GM12878 (cell line): ENCODE results near the gene MCOLN1. TPM values are rescaled to one million over a fixed set of nuclear protein-coding genes. Genes with fewer than 3 reads are reported as not detected.

Experiments used
- ATAC-seq: fragments of 200-7000 bp; cut with Tn5 transposase; 3 replicates; pipeline ENCODE4 v1.9.1; 2020; ENCODE audit warnings: mild to moderate bottlenecking, moderate library complexity
- BruUV-seq: library from RNA; stranded (reverse); fragments of 400-500 nt; replicated peaks from 2 replicates; lab custom pipeline; 2021; lab: Mats Ljungman, UMichigan
- CTCF ChIA-PET: fragments of 300-600 bp; sonication (Branson Sonifier 250); formaldehyde crosslinking; extraction: SDS; loops from one replicate; lab custom pipeline; 2021; ENCODE audit warnings: inconsistent platforms; lab: Yijun Ruan, JAX
- POLR2A ChIA-PET: fragments of 350-600 bp; formaldehyde crosslinking; extraction: SDS; loops from one replicate; lab custom pipeline; 2021; ENCODE audit warnings: inconsistent platforms; lab: Charles Lee
- RAD21 ChIA-PET: fragments of 300-600 bp; sonication (Branson Sonifier 250); formaldehyde crosslinking; loops from one replicate; lab custom pipeline; 2023; ENCODE audit warnings: antibody characterized with exemption; ENCODE audit not compliant: unreplicated experiment; lab: Charles Lee
- SMC1A ChIA-PET: fragments of 300-600 bp; sonication (Branson Sonifier 250); formaldehyde crosslinking; loops from one replicate; lab custom pipeline; 2023; ENCODE audit not compliant: unreplicated experiment, uncharacterized antibody; lab: Charles Lee
- DNase-seq: peaks from one replicate; pipeline ENCODE4 v3.0.0-alpha.2; 2011; ENCODE audit warnings: low read depth, low spot score
- FAIRE-seq: peaks from 3 replicates; lab custom pipeline; 2011; peaks lifted over from hg19 to GRCh38; lab: Jason Lieb, UNC
- H2AFZ ChIP-seq: 2 replicates; pipeline ENCODE4 v1.6.0; 2011; ENCODE audit warnings: low read depth, low read length, control low read depth; ENCODE audit not compliant: control insufficient read depth
- H3K27ac ChIP-seq: 2 replicates; pipeline ENCODE4 v1.5.1; 2011; ENCODE audit warnings: control low read depth; ENCODE audit not compliant: control insufficient read depth, insufficient read depth
- H3K27me3 ChIP-seq, 2 experiments: replicated peaks in 1 of 2; 2 replicates each; pipeline versions ENCODE4 v1.6.0 to v1.6.1; 2011; ENCODE audit warnings: low read length in 1 of 2; ENCODE audit not compliant: control insufficient read depth in 2 of 2, insufficient read depth in 2 of 2
- H3K36me3 ChIP-seq, 2 experiments: 2 replicates each; pipeline ENCODE4 v1.5.1; 2011; ENCODE audit warnings: low read length in 1 of 2; ENCODE audit not compliant: control insufficient read depth in 2 of 2, insufficient read depth in 2 of 2
- H3K4me1 ChIP-seq: 2 replicates; pipeline ENCODE4 v1.6.1; 2011; ENCODE audit warnings: mild to moderate bottlenecking, low read length, moderate library complexity, mixed read lengths; ENCODE audit not compliant: control insufficient read depth, insufficient read depth
- H3K4me2 ChIP-seq: 2 replicates; pipeline ENCODE4 v1.6.0; 2011; ENCODE audit warnings: control low read depth; ENCODE audit not compliant: control insufficient read depth, insufficient read depth
- H3K4me3 ChIP-seq: fragments of 200-600 bp; sonication (generic); 2 replicates; pipeline ENCODE4 v1.5.1; 2016
- H3K79me2 ChIP-seq: 2 replicates; pipeline ENCODE4 v1.6.0; 2011; ENCODE audit warnings: low read length; ENCODE audit not compliant: control insufficient read depth, insufficient read depth
- H3K9ac ChIP-seq: 2 replicates; pipeline ENCODE4 v1.8.0; 2011; ENCODE audit warnings: low read length, control low read depth, mixed read lengths; ENCODE audit not compliant: control insufficient read depth, insufficient read depth
- H3K9me3 ChIP-seq: replicated peaks from 3 replicates; pipeline ENCODE4 v1.5.1; 2011; ENCODE audit warnings: mild to moderate bottlenecking, low read length; ENCODE audit not compliant: control insufficient read depth, insufficient read depth
- H4K20me1 ChIP-seq: 2 replicates; pipeline ENCODE4 v1.6.0; 2011; ENCODE audit not compliant: control insufficient read depth, insufficient read depth
- ASH2L ChIP-seq: fragments of 300-600, 200-600 bp; sonication (generic); IDR thresholded peaks from 2 replicates; pipeline ENCODE4 v1.6.1; 2017; ENCODE audit warnings: low read depth, mild to moderate bottlenecking, borderline replicate concordance
- BHLHE40 ChIP-seq, 2 experiments: fragments of 450-650 bp in 1 of 2; IDR thresholded peaks; 2 replicates each; pipeline ENCODE4 v1.6.1; 2011 to 2017; ENCODE audit warnings: low read depth in 2 of 2, borderline replicate concordance in 1 of 2, improper control_type of control experiment in 1 of 2, low read length in 1 of 2, mild to moderate bottlenecking in 1 of 2
- BMI1 ChIP-seq: fragments of 450-650 bp; IDR thresholded peaks from 2 replicates; pipeline ENCODE4 v1.6.1; 2016; ENCODE audit warnings: mild to moderate bottlenecking, moderate library complexity, borderline replicate concordance
- BRCA1 ChIP-seq: IDR thresholded peaks from 2 replicates; pipeline ENCODE4 v1.6.1; 2011; ENCODE audit warnings: low read depth, low read length, improper control_type of control experiment
- EP300 ChIP-seq, 2 experiments: fragments of 150-350 bp in 1 of 2; IDR thresholded peaks; 2 replicates each; pipeline ENCODE4 v1.6.1; 2011 to 2012; ENCODE audit warnings: low read depth in 2 of 2, low read length in 2 of 2, borderline replicate concordance in 1 of 2, improper control_type of control experiment in 1 of 2, inconsistent platforms in 1 of 2; ENCODE audit not compliant: control insufficient read depth in 1 of 2
- FOS ChIP-seq: IDR thresholded peaks from 3 replicates; pipeline ENCODE4 v1.6.1; 2011; ENCODE audit warnings: borderline replicate concordance; ENCODE audit not compliant: insufficient read length; ENCODE audit errors: extremely low read depth
- KLF5 ChIP-seq: fragments of 450-650 bp; IDR thresholded peaks from 2 replicates; pipeline ENCODE4 v1.6.1; 2014; ENCODE audit warnings: mild to moderate bottlenecking; ENCODE audit not compliant: partially characterized antibody
- MTA3 ChIP-seq: IDR thresholded peaks from 2 replicates; pipeline ENCODE4 v1.6.1; 2012; ENCODE audit warnings: low read length, inconsistent platforms, borderline replicate concordance
- MYB ChIP-seq: fragments of 150-350 bp; IDR thresholded peaks from 2 replicates; pipeline ENCODE4 v1.6.1; 2014; ENCODE audit warnings: mild to moderate bottlenecking, low read depth, low read length, borderline replicate concordance
- MYC ChIP-seq: IDR thresholded peaks from 2 replicates; pipeline ENCODE4 v1.6.1; 2011; ENCODE audit warnings: mild to moderate bottlenecking, low read length, moderate library complexity, inconsistent platforms; ENCODE audit not compliant: insufficient read depth, insufficient replicate concordance, insufficient read length, severe bottlenecking
- NFYB ChIP-seq: IDR thresholded peaks from 2 replicates; pipeline ENCODE4 v1.6.1; 2011; ENCODE audit warnings: low read depth, mild to moderate bottlenecking, low read length, improper control_type of control experiment, moderate library complexity; ENCODE audit not compliant: insufficient read depth
- SUPT20H ChIP-seq: IDR thresholded peaks from 2 replicates; pipeline ENCODE4 v1.6.1; 2011; ENCODE audit warnings: low read depth, mild to moderate bottlenecking, low read length, moderate library complexity, borderline replicate concordance; ENCODE audit not compliant: control insufficient read depth
- TARDBP ChIP-seq: IDR thresholded peaks from 2 replicates; pipeline ENCODE4 v1.6.1; 2016; ENCODE audit warnings: borderline replicate concordance
- USF2 ChIP-seq: IDR thresholded peaks from 2 replicates; pipeline ENCODE4 v1.6.1; 2011; ENCODE audit warnings: low read depth, low read length, improper control_type of control experiment, borderline replicate concordance
- YBX1 ChIP-seq: fragments of 450-650 bp; IDR thresholded peaks from 2 replicates; pipeline ENCODE4 v1.6.1; 2016; ENCODE audit warnings: antibody characterized with exemption
- ZNF217 ChIP-seq: fragments of 450-650 bp; IDR thresholded peaks from 2 replicates; pipeline ENCODE4 v1.6.1; 2017; ENCODE audit warnings: antibody characterized with exemption, mild to moderate bottlenecking
- ZZZ3 ChIP-seq: IDR thresholded peaks from 2 replicates; pipeline ENCODE4 v1.6.1; 2011; ENCODE audit warnings: low read depth; ENCODE audit not compliant: control insufficient read depth, insufficient read length
- WGBS: methylation state at CpG from one replicate; pipeline ENCODE4 v1.1.6; 2016; ENCODE audit warnings: low lambda C conversion rate; ENCODE audit not compliant: insufficient replicate concordance, insufficient coverage; ENCODE audit errors: missing lambda C conversion rate; 5-methylcytosine and 5-hydroxymethylcytosine counted together
- in situ Hi-C: fragments of 300-500 bp; cut with MboI; formaldehyde crosslinking; loops from 9 replicates; pipeline ENCODE4 v1.14.3; 2018; ENCODE audit warnings: mixed read lengths
- intact Hi-C: fragments of 100-400 bp; cut with micrococcal nuclease; formaldehyde crosslinking; loops from one replicate; pipeline ENCODE4 v1.14.2; 2022; ENCODE audit not compliant: unreplicated experiment
- polyA plus RNA-seq, 11 experiments: library from polyadenylated mRNA; depleted of rRNA in 4 of 11; unstranded in 6 of 11; stranded (reverse) in 5 of 11; fragments of >200 nt; fragmentation: Nextera tagmentation in 4 of 11; fragmentation: Illumina TruSeq in 1 of 11; extraction: Ambion mirVana in 4 of 11; extraction: Trizol in 1 of 11; gene quantifications; 1 replicate in 1 of 11; 2 replicates in 10 of 11; pipeline versions ENCODE4 v1.2.1 to v1.2.3, GENCODE V29; 2011 to 2016; ENCODE audit warnings: inconsistent platforms in 2 of 11, missing spikeins in 2 of 11, low read depth in 1 of 11
- total RNA-seq, 4 experiments: library from RNA; depleted of rRNA in 3 of 4; stranded (reverse); fragments of >200 nt in 3 of 4; fragmentation: Illumina TruSeq in 1 of 4; extraction: Trizol in 1 of 4; gene quantifications; 2 replicates each; pipeline versions ENCODE4 v1.2.1 to v1.2.3, GENCODE V29; 2013 to 2021

MCOLN1 gene
- total and polyA plus RNA-seq, 10 of the 15 experiments (the other 5 are each of a cell fraction or from before 2014, with no cell fraction given): 0.42 to 15.6 (median 4.9) TPM

GRCh38 chr19:7528192-7528519 is 5.7 kb downstream of the MCOLN1 start:
- no peaks in the 10 kb centered on the region; a peak in 1 of 4 replicates for H3K36me3 ChIP-seq
- no peak for DNase-seq
- no peaks in the 10 kb centered on the region for H3K9me3 ChIP-seq
- H3K4me2 ChIP-seq: no peak overlapping the region
- no peaks in the 10 kb centered on the region for H3K27me3 ChIP-seq
- no peak overlapping the region for H3K27ac ChIP-seq
- H3K79me2 ChIP-seq: no peaks in the 10 kb centered on the region
- no peaks in the 10 kb centered on the region for H4K20me1 ChIP-seq
- H3K4me1 ChIP-seq: peaks cover 4% of the 10 kb centered on the region; the same call in 1 of the 2 replicates
- no peak overlapping the region for H3K4me3 ChIP-seq
- intact Hi-C loops (no loop called here), in situ Hi-C loops (no loop called here)
- no TSS peak for BruUV-seq
- TF ChIP-seq KLF5 (no peak), NFYB (no peak), FOS (no peak), MYC (no peak), MYB (no peak), ZNF217 (no peak), YBX1 (no peak), EP300 (IDR thresholded peaks at IDR 0.05; ENCODE audit: borderline replicate concordance in 1 of 2, control insufficient read depth in 1 of 2, low read depth in 2 of 2, low read length in 2 of 2) (no peak), ZZZ3 (no peak), BMI1 (no peak), MTA3 (no peak), BHLHE40 (IDR thresholded peaks at IDR 0.05; ENCODE audit: borderline replicate concordance in 1 of 2, low read depth in 2 of 2, low read length in 1 of 2) (no peak), BRCA1 (no peak), ASH2L (no peak), USF2 (no peak), SUPT20H (no peak), TARDBP (no peak)
- RAD21 ChIA-PET: no interaction called here
- no peak for ATAC-seq
- SMC1A ChIA-PET: no interaction called here
- CTCF ChIA-PET: no interaction called here
- POLR2A ChIA-PET: no interaction called here
- no peak overlapping the region for H2AFZ ChIP-seq
- H3K9ac ChIP-seq: no peak overlapping the region
- WGBS: 70% methylated on average over 7 of the region's 7 CpGs
- no peak for FAIRE-seq
